Anterior cingulate cortex (tissue), 58 donors: Measurements from ENCODE around the gene CLUH.
"Not testable (repeated sequence)": the region's sequence is repeated elsewhere in the genome, so short reads cannot be mapped to it uniquely, and the experiment has no call there.

Source experiments
- DNase-seq, 58 donors: peaks; one replicate each; lab custom pipeline; 2025; lab: John Stamatoyannopoulos, UW

The CLUH gene

GRCh38 chr17:2690165-2691068 is 21.1 kb downstream of the CLUH start:
- no peak for DNase-seq

- no peak for DNase-seq
Observed at GRCh38 chr17:2689411-2690164, 22.0 kb downstream of the CLUH start.

GRCh38 chr17:2688351-2689342 is 22.9 kb downstream of the CLUH start:
- DNase-seq, result no peak

GRCh38 chr17:2687074-2687418 is 24.5 kb downstream of the CLUH start:
- no peak for DNase-seq

- DNase-seq, result no peak
Observed at GRCh38 chr17:2685696-2686095, 25.9 kb downstream of the CLUH start.

- DNase-seq, result no peak
Observed at GRCh38 chr17:2684549-2684948, 27.0 kb downstream of the CLUH start.

GRCh38 chr17:2683912-2684311 is 27.7 kb downstream of the CLUH start:
- DNase-seq, result no peak

- no peak for DNase-seq
Observed at GRCh38 chr17:2682176-2682938, 29.2 kb downstream of the CLUH start.

GRCh38 chr17:2681650-2682049 is 29.9 kb downstream of the CLUH start:
- DNase-seq, result no peak

GRCh38 chr17:2680961-2681360 is 30.6 kb downstream of the CLUH start:
- DNase-seq, result no peak

- not testable (repeated sequence) for DNase-seq
Observed at GRCh38 chr17:2679247-2679646, 32.3 kb downstream of the CLUH start.

- no peak for DNase-seq
Observed at GRCh38 chr17:2672026-2672425, 39.5 kb downstream of the CLUH start.

GRCh38 chr17:2660410-2660809 is 51.2 kb downstream of the CLUH start:
- DNase-seq, result not testable (repeated sequence)

- not testable (repeated sequence) for DNase-seq
Observed at GRCh38 chr17:2659337-2659736, 52.2 kb downstream of the CLUH start.

- DNase-seq, result no peak
Observed at GRCh38 chr17:2656283-2656682, 55.3 kb downstream of the CLUH start.

GRCh38 chr17:2655546-2655945 is 56.0 kb downstream of the CLUH start:
- DNase-seq, result no peak

- DNase-seq, result not testable (repeated sequence)
Observed at GRCh38 chr17:2652911-2653310, 58.7 kb downstream of the CLUH start.

- no peak for DNase-seq
Observed at GRCh38 chr17:2649191-2649590, 62.4 kb downstream of the CLUH start.

GRCh38 chr17:2647957-2648356 is 63.6 kb downstream of the CLUH start:
- no peak for DNase-seq

- no peak for DNase-seq
Observed at GRCh38 chr17:2644971-2645370, 66.6 kb downstream of the CLUH start.
